A549 (cell line): Measurements from ENCODE around the gene RNASEH1.

Experiments
- CEBPB ChIP-seq, 2 experiments: fragments of >200 bp in 1 of 2; sonication (Bioruptor Twin) in 1 of 2; formaldehyde crosslinking in 1 of 2; IDR thresholded peaks; 2 replicates each; pipeline ENCODE4 v1.6.1; 2012 to 2016
- CTCF ChIP-seq: fragments of >200 bp; sonication (Bioruptor Twin); formaldehyde crosslinking; IDR thresholded peaks from 3 replicates; pipeline ENCODE4 v1.5.1; 2016
- E2F6 ChIP-seq: IDR thresholded peaks from 2 replicates; pipeline ENCODE4 v1.6.1; 2012; ENCODE audit warnings: low read depth, borderline replicate concordance
- JUN ChIP-seq, 2 experiments: fragments of >200 bp; sonication (Bioruptor Twin); formaldehyde crosslinking; IDR thresholded peaks; 2 replicates in 1 of 2; 3 replicates in 1 of 2; pipeline ENCODE4 v1.6.1; 2016 to 2017
- KDM1A ChIP-seq: fragments of 200-600 bp; sonication (generic); IDR thresholded peaks from 2 replicates; pipeline ENCODE4 v1.6.1; 2016; ENCODE audit warnings: low read depth, mild to moderate bottlenecking
- MAX ChIP-seq: IDR thresholded peaks from 2 replicates; pipeline ENCODE4 v1.6.1; 2012
- RAD21 ChIP-seq, 2 experiments: fragments of >200 bp in 1 of 2; sonication (Bioruptor Twin) in 1 of 2; formaldehyde crosslinking in 1 of 2; IDR thresholded peaks in 1 of 2; conservative IDR thresholded peaks in 1 of 2; 2 replicates in 1 of 2; 3 replicates in 1 of 2; pipeline ENCODE4 v1.6.1; 2012 to 2018; ENCODE audit warnings: inconsistent platforms in 1 of 2
- USF2 ChIP-seq: fragments of 450-650 bp; IDR thresholded peaks from 2 replicates; pipeline ENCODE4 v1.6.1; 2014; ENCODE audit warnings: antibody characterized with exemption

- TF ChIP-seq E2F6: no peak
- no peak for TF ChIP-seq CTCF
- no peak for TF ChIP-seq JUN (IDR thresholded peaks at IDR 0.05)
- no peak for TF ChIP-seq USF2
- TF ChIP-seq MAX: no peak
- no peak for TF ChIP-seq RAD21 (conservative IDR thresholded peaks at IDR 0.05 in 1 of 2, IDR thresholded peaks at IDR 0.05 in 1 of 2)
- TF ChIP-seq CEBPB (IDR thresholded peaks at IDR 0.05): no peak
- no peak for TF ChIP-seq KDM1A
These were observed 30.0 kb upstream of the RNASEH1 start for GRCh38 chr2:3588084-3588483.
